H9 (cell line): ENCODE data around the gene KLHDC8A. TPM values are rescaled to one million over a fixed set of nuclear protein-coding genes. Genes with fewer than 3 reads are reported as not detected.
A peak's percentile ranks its signal among the peaks of the same experiment; 100 is the strongest.

ENCODE experiments used
- DNase-seq: peaks from one replicate; pipeline ENCODE4 v3.0.0-alpha.2; 2017
- H2AFZ ChIP-seq: one replicate; pipeline ENCODE4 v1.6.1; 2013; ENCODE audit warnings: mild to moderate bottlenecking, low read length, control low read depth, moderate library complexity
- H2AK5ac ChIP-seq: 2 replicates; pipeline ENCODE4 v1.6.1; 2013; ENCODE audit warnings: low read length, control low read depth, mixed read lengths; ENCODE audit not compliant: insufficient read length
- H2BK120ac ChIP-seq: one replicate; pipeline ENCODE4 v1.6.1; 2013; ENCODE audit warnings: low read depth, mild to moderate bottlenecking, low read length, control low read depth, inconsistent platforms; ENCODE audit not compliant: poor library complexity, severe bottlenecking
- H2BK12ac ChIP-seq: 2 replicates; pipeline ENCODE4 v1.6.1; 2013; ENCODE audit warnings: low read length, control low read depth, mixed read lengths, low read depth; ENCODE audit not compliant: insufficient read length
- H2BK15ac ChIP-seq: 2 replicates; pipeline ENCODE4 v1.6.1; 2013; ENCODE audit warnings: low read depth, low read length, control low read depth
- H2BK20ac ChIP-seq: one replicate; pipeline ENCODE4 v1.6.1; 2013; ENCODE audit warnings: low read depth, mild to moderate bottlenecking, low read length, control low read depth, inconsistent platforms; ENCODE audit not compliant: poor library complexity, severe bottlenecking
- H2BK5ac ChIP-seq: 2 replicates; pipeline ENCODE4 v1.6.1; 2013; ENCODE audit warnings: low read length, control low read depth, mixed read lengths; ENCODE audit not compliant: insufficient read length
- H3K14ac ChIP-seq: 2 replicates; pipeline ENCODE4 v1.6.1; 2013; ENCODE audit warnings: low read length, control low read depth; ENCODE audit not compliant: insufficient read depth
- H3K18ac ChIP-seq: 2 replicates; pipeline ENCODE4 v1.6.1; 2013; ENCODE audit warnings: low read depth, mild to moderate bottlenecking, mixed read lengths, low read length, control low read depth; ENCODE audit not compliant: insufficient read length
- H3K23ac ChIP-seq: 2 replicates; pipeline ENCODE4 v1.6.1; 2013; ENCODE audit warnings: low read length, control low read depth, mixed read lengths, low read depth; ENCODE audit not compliant: insufficient read length
- H3K23me2 ChIP-seq: 2 replicates; pipeline ENCODE4 v1.6.1; 2013; ENCODE audit warnings: low read depth, mild to moderate bottlenecking, mixed read lengths, low read length, control low read depth; ENCODE audit not compliant: insufficient read length, poor library complexity, severe bottlenecking
- H3K27ac ChIP-seq: 2 replicates; pipeline ENCODE4 v1.5.1; 2013; ENCODE audit warnings: low read length, control low read depth, mixed read lengths, low read depth; ENCODE audit not compliant: insufficient read length
- H3K27me3 ChIP-seq: 2 replicates; pipeline ENCODE4 v1.6.1; 2013; ENCODE audit warnings: low read length, control low read depth, inconsistent platforms; ENCODE audit not compliant: insufficient read depth
- H3K4ac ChIP-seq: 2 replicates; pipeline ENCODE4 v1.6.1; 2013; ENCODE audit warnings: low read depth, mild to moderate bottlenecking, control low read depth, inconsistent platforms, low read length, moderate library complexity
- H3K4me1 ChIP-seq: 2 replicates; pipeline ENCODE4 v1.6.1; 2013; ENCODE audit warnings: low read length, control low read depth, inconsistent platforms; ENCODE audit not compliant: insufficient read depth
- H3K4me2 ChIP-seq: 2 replicates; pipeline ENCODE4 v1.6.1; 2013; ENCODE audit warnings: low read length, control low read depth, mixed read lengths; ENCODE audit not compliant: insufficient read length, insufficient read depth
- H3K56ac ChIP-seq: 2 replicates; pipeline ENCODE4 v1.6.1; 2013; ENCODE audit warnings: low read depth, mild to moderate bottlenecking, mixed read lengths, low read length, control low read depth; ENCODE audit not compliant: insufficient read length
- H3K79me1 ChIP-seq: 2 replicates; pipeline ENCODE4 v1.6.1; 2013; ENCODE audit warnings: low read depth, mild to moderate bottlenecking, moderate library complexity, low read length, control low read depth, inconsistent platforms; ENCODE audit not compliant: insufficient read depth, poor library complexity, severe bottlenecking
- H3K79me2 ChIP-seq: 2 replicates; pipeline ENCODE4 v1.6.1; 2013; ENCODE audit warnings: low read length, control low read depth, inconsistent platforms; ENCODE audit not compliant: insufficient read depth
- H3K9ac ChIP-seq: 2 replicates; pipeline ENCODE4 v1.6.1; 2013; ENCODE audit warnings: low read length, control low read depth, mixed read lengths; ENCODE audit not compliant: insufficient read length; ENCODE audit errors: extremely low read depth
- H3K9me3 ChIP-seq: one replicate; pipeline ENCODE4 v1.6.1; 2013; ENCODE audit warnings: low read depth, low read length, inconsistent platforms; ENCODE audit not compliant: control insufficient read depth
- H3T11ph ChIP-seq: one replicate; pipeline ENCODE4 v1.6.1; 2013; ENCODE audit warnings: mild to moderate bottlenecking, low read length, control low read depth, inconsistent platforms
- H4K20me1 ChIP-seq: one replicate; pipeline ENCODE4 v1.6.1; 2013; ENCODE audit not compliant: control insufficient read depth, insufficient read length, insufficient read depth
- H4K5ac ChIP-seq: 2 replicates; pipeline ENCODE4 v1.6.1; 2013; ENCODE audit warnings: low read depth, mild to moderate bottlenecking, mixed read lengths, low read length, control low read depth; ENCODE audit not compliant: insufficient read length
- H4K8ac ChIP-seq: replicated peaks from 2 replicates; pipeline ENCODE4 v1.6.1; 2013; ENCODE audit warnings: low read length, control low read depth, mixed read lengths, low read depth; ENCODE audit not compliant: insufficient read length
- H4K91ac ChIP-seq: 2 replicates; pipeline ENCODE4 v1.6.1; 2013; ENCODE audit warnings: low read depth, mild to moderate bottlenecking, moderate library complexity, mixed read lengths, low read length, control low read depth; ENCODE audit not compliant: insufficient read length
- H3K27ac Mint-ChIP-seq, 3 experiments: 2 replicates in 2 of 3; 3 replicates in 1 of 3; pipeline ENCODE4 v1.8.0; 2020 to 2021; ENCODE audit warnings: mixed read lengths in 3 of 3, mild to moderate bottlenecking in 1 of 3, moderate library complexity in 1 of 3
- H3K27me3 Mint-ChIP-seq: 2 replicates; pipeline ENCODE4 v1.8.0; 2021; ENCODE audit warnings: low read depth, mild to moderate bottlenecking, moderate library complexity, mixed read lengths
- H3K36me3 Mint-ChIP-seq, 3 experiments: 2 replicates in 2 of 3; 3 replicates in 1 of 3; pipeline ENCODE4 v1.8.0; 2020 to 2021; ENCODE audit warnings: low read depth in 3 of 3, mixed read lengths in 3 of 3; ENCODE audit not compliant: insufficient read depth in 1 of 3
- H3K4me1 Mint-ChIP-seq, 2 experiments: 2 replicates each; pipeline ENCODE4 v1.8.0; 2020; ENCODE audit warnings: mixed read lengths in 2 of 2
- H3K4me3 Mint-ChIP-seq, 2 experiments: 2 replicates in 1 of 2; 3 replicates in 1 of 2; pipeline ENCODE4 v1.8.0; 2020 to 2021; ENCODE audit warnings: mild to moderate bottlenecking in 2 of 2, mixed read lengths in 2 of 2, moderate library complexity in 1 of 2
- H3K9me3 Mint-ChIP-seq, 2 experiments: 2 replicates in 1 of 2; 3 replicates in 1 of 2; pipeline ENCODE4 v1.8.0; 2020; ENCODE audit warnings: mild to moderate bottlenecking in 2 of 2, mixed read lengths in 2 of 2, moderate library complexity in 1 of 2
- WGBS: extraction: QIAGEN DNeasy Blood & Tissue Kit; methylation state at CpG from one replicate; pipeline ENCODE4 v1.1.7; 2013; ENCODE audit warnings: missing lambda C conversion rate, low lambda C conversion rate, mixed read lengths; ENCODE audit not compliant: insufficient read length; ENCODE audit errors: extremely low coverage; 5-methylcytosine and 5-hydroxymethylcytosine counted together
- total RNA-seq: library from RNA; stranded (reverse); gene quantifications from 2 replicates; pipeline ENCODE4 v1.2.1, GENCODE V29; 2021
- TF ChIP-seq, protein P1 (sequence below): fragments of 200-600 bp; sonication (generic); conservative IDR thresholded peaks from 3 replicates; pipeline ENCODE4 v1.8.0; 2021; ENCODE audit warnings: antibody characterized with exemption, mild to moderate bottlenecking

KLHDC8A gene
- total RNA-seq, 1 experiment from 2014 or later, result 0.96 TPM

GRCh38 chr1:205301205-205301821 is 55.4 kb downstream of the KLHDC8A start:
- no peaks in the 10 kb centered on the region for H4K20me1 ChIP-seq
- H3K79me2 ChIP-seq, result no peaks in the 10 kb centered on the region
- peak overlapping the region; percentile 46; the same call in 1 of the 2 replicates for H3K4ac ChIP-seq
- peak overlapping the region; percentile 5 for H2AK5ac ChIP-seq
- peak overlapping the region; percentile 45 for H4K91ac ChIP-seq
- peak overlapping the region; percentile 42 for H3K23ac ChIP-seq
- H4K5ac ChIP-seq, result peak overlapping the region; percentile 75
- peak overlapping the region; percentile 67 for H3T11ph ChIP-seq
- TF ChIP-seq, protein P1, sequence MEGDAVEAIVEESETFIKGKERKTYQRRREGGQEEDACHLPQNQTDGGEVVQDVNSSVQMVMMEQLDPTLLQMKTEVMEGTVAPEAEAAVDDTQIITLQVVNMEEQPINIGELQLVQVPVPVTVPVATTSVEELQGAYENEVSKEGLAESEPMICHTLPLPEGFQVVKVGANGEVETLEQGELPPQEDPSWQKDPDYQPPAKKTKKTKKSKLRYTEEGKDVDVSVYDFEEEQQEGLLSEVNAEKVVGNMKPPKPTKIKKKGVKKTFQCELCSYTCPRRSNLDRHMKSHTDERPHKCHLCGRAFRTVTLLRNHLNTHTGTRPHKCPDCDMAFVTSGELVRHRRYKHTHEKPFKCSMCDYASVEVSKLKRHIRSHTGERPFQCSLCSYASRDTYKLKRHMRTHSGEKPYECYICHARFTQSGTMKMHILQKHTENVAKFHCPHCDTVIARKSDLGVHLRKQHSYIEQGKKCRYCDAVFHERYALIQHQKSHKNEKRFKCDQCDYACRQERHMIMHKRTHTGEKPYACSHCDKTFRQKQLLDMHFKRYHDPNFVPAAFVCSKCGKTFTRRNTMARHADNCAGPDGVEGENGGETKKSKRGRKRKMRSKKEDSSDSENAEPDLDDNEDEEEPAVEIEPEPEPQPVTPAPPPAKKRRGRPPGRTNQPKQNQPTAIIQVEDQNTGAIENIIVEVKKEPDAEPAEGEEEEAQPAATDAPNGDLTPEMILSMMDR, result no peak
- peak overlapping the region; percentile 45 to 74 for H3K4me3 Mint-ChIP-seq
- peak overlapping the region; percentile 89 for H3K14ac ChIP-seq
- no peaks in the 10 kb centered on the region; a peak in 1 of 5 replicates for H3K9me3 Mint-ChIP-seq
- H2BK15ac ChIP-seq, result no peak overlapping the region
- no peaks in the 10 kb centered on the region for H3K27me3 ChIP-seq
- peak overlapping the region; percentile 99 for H3K27ac ChIP-seq
- peaks cover 5% of the 10 kb centered on the region for H3K23me2 ChIP-seq
- peak overlapping the region; percentile 6 for H2BK20ac ChIP-seq
- H2BK120ac ChIP-seq, result peak overlapping the region; percentile 95
- H3K79me1 ChIP-seq, result no peaks in the 10 kb centered on the region
- peak overlapping the region; percentile 55 for H2BK12ac ChIP-seq
- peak overlapping the region; percentile 28 for H3K4me2 ChIP-seq
- H2AFZ ChIP-seq, result no peak overlapping the region
- no peaks in the 10 kb centered on the region for H3K9me3 ChIP-seq
- peaks cover 15% of the 10 kb centered on the region; the same call in 1 of the 2 replicates for H3K4me1 ChIP-seq
- peak overlapping the region; percentile 98 for H3K18ac ChIP-seq
- H3K4me1 Mint-ChIP-seq, result peaks cover 51 to 66% of the 10 kb centered on the region in 2 experiments
- peak overlapping the region; percentile 66 for H3K9ac ChIP-seq
- peaks cover 23 to 40% (median 40%) of the 10 kb centered on the region in 3 experiments for H3K36me3 Mint-ChIP-seq
- peak; percentile 98 for DNase-seq
- H2BK5ac ChIP-seq, result peak overlapping the region; percentile 86
- peak overlapping the region; percentile 64 for H4K8ac ChIP-seq
- no CpG with 5 or more reads among the region's 14 CpGs for WGBS
- peak overlapping the region; percentile 31 for H3K56ac ChIP-seq
- peak overlapping the region; percentile 100 for H3K27ac Mint-ChIP-seq
- no peaks in the 10 kb centered on the region for H3K27me3 Mint-ChIP-seq
